ENCODE measurements around the gene C6orf47. TPM values are rescaled to one million over a fixed set of nuclear protein-coding genes. Genes with fewer than 3 reads are reported as not detected.
A peak's percentile ranks its signal among the peaks of the same experiment; 100 is the strongest.

Gene C6orf47
- total and polyA plus RNA-seq, 2 experiments from 2014 or later, result 24.5 to 29.2 TPM

- peaks cover 8% of the 10 kb centered on the region for H3K4me1 ChIP-seq (ENCODE audit: low read depth)
- H3K36me3 ChIP-seq, result no peaks in the 10 kb centered on the region
- TF ChIP-seq CTCF (IDR thresholded peaks at IDR 0.05; ENCODE audit: low read depth, low read length), result no peak
- no peak for DNase-seq (ENCODE audit: low read depth in 1 of 2, low spot score in 1 of 2)
- H3K4me3 ChIP-seq, result no peak overlapping the region
- H3K9me3 ChIP-seq (ENCODE audit: low read depth), result no peaks in the 10 kb centered on the region
- no peak overlapping the region for H3K27ac ChIP-seq
- no peaks in the 10 kb centered on the region for H3K27me3 ChIP-seq
These were observed 45.4 kb upstream of the C6orf47 start for GRCh38 chr6:31705931-31706330.

DNA sequence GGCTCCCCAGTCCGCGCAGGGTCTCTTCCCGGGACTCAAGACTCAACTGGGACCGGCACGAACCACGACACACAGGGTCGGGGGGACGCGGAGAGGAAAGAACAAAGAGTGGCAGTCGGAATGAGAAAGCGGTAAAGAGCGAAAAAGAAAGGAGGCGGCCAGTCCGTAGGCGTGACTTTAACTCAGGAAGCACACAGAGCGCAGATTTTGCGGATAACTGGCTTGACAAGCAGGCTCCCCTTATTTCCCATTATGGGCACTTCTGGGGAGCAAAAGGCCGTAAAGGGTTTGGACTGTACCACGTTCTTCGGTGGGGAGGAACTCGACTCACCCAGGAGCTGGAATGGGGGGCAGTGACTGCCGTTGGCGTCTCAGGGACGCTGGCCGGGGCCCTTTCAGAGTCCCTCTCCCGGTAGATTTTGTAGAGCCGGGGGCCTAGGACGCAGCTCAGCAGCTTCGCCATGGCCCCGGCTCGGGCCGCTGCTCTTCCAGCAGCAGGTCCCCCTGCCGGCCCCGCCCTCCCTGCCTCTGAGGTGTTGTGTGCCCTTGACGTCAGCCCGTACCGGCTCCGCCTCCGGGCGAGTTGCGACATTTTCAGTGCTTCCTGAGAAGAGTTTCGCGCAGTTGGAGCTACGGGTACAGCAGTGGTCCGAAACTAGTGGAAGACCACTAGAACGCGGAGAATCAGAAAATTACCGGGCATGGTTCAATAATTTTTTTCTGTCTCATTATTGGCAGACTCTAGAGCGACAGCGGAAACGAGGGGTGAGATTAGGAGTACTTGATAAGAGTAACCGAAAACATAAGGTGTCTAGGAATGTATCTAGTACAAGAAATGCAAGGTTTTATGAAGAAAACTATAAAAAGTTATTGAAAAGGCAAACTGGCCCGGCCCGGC lies 42.5 kb upstream of the C6orf47 start, which contains the start of gene ABHD16A:
Gene ABHD16A, minus strand, starts transcription at position 506 of the 898 bp plus-strand sequence. Its CDS starts 43 bp downstream, at position 463.
- DNase-seq (ENCODE audit: low read depth in 1 of 2, low spot score in 1 of 2), result peak; percentile 99
- Histone ChIP-seq H3K27ac (peak within 1 kb of the TSS; percentile 96), H3K4me3 (peak within 1 kb of the TSS; percentile 88), H3K27me3 (no peaks in the 10 kb centered on the region), H3K36me3 (peaks cover 5% of the 10 kb centered on the region), H3K9me3 (ENCODE audit: low read depth) (no peaks in the 10 kb centered on the region), H3K4me1 (ENCODE audit: low read depth) (peaks cover 8% of the 10 kb centered on the region)
- no peak for TF ChIP-seq CTCF (IDR thresholded peaks at IDR 0.05; ENCODE audit: low read depth, low read length)

DNA sequence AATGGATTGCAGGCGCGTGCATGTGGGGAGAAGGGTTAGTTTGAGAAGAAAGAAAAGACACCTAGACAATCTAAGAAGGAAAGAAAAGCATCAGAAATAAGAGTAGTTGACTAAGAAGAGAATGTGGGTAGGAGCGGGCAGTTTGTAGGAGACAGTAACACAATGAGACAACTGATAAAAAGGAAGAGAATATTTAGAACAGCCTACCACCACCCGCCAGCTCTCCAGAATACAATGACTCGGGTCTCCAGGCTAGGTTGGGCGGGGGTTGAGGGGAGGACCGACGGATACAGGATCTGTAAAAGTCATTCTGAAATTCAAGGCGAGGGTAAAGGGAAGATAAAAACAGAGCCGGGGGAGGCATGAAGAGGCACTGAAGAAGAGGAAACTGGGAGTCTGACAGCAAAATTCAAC lies 41.8 kb upstream of the C6orf47 start:
- Histone ChIP-seq H3K36me3 (peaks cover 5% of the 10 kb centered on the region), H3K4me3 (peak overlapping the region; percentile 88), H3K27me3 (no peaks in the 10 kb centered on the region), H3K27ac (peak overlapping the region; percentile 96), H3K4me1 (ENCODE audit: low read depth) (peaks cover 8% of the 10 kb centered on the region), H3K9me3 (ENCODE audit: low read depth) (no peaks in the 10 kb centered on the region)
- no peak for TF ChIP-seq CTCF (IDR thresholded peaks at IDR 0.05; ENCODE audit: low read depth, low read length)
- peak in 1 of 2 donors; percentile 45 for DNase-seq (ENCODE audit: low read depth in 1 of 2, low spot score in 1 of 2)

GRCh38 chr6:31701666-31702404 lies 41.3 kb upstream of the C6orf47 start:
- H3K27ac ChIP-seq, result no peak overlapping the region
- peaks cover 5% of the 10 kb centered on the region for H3K36me3 ChIP-seq
- no peaks in the 10 kb centered on the region for H3K27me3 ChIP-seq
- TF ChIP-seq CTCF (IDR thresholded peaks at IDR 0.05; ENCODE audit: low read depth, low read length), result no peak
- H3K9me3 ChIP-seq (ENCODE audit: low read depth), result no peaks in the 10 kb centered on the region
- peak in 1 of 2 donors; percentile 32 for DNase-seq (ENCODE audit: low read depth in 1 of 2, low spot score in 1 of 2)
- H3K4me3 ChIP-seq, result peak overlapping the region; percentile 88
- H3K4me1 ChIP-seq (ENCODE audit: low read depth), result peaks cover 8% of the 10 kb centered on the region

GRCh38 chr6:31700740-31701401 lies 40.3 kb upstream of the C6orf47 start:
- no peak for TF ChIP-seq CTCF (IDR thresholded peaks at IDR 0.05; ENCODE audit: low read depth, low read length)
- Histone ChIP-seq H3K36me3 (peaks cover 5% of the 10 kb centered on the region), H3K9me3 (ENCODE audit: low read depth) (no peaks in the 10 kb centered on the region), H3K4me3 (no peak overlapping the region), H3K4me1 (ENCODE audit: low read depth) (peaks cover 8% of the 10 kb centered on the region), H3K27ac (no peak overlapping the region), H3K27me3 (no peaks in the 10 kb centered on the region)
- no peak for DNase-seq (ENCODE audit: low read depth in 1 of 2, low spot score in 1 of 2)

Measured in cardiac muscle cell (in vitro differentiated cells and primary cell).